SH-SY5Y (cell line): Measurements from ENCODE around the gene LCTL.

Source experiments
- GATA2 ChIP-seq: IDR thresholded peaks from 2 replicates; pipeline ENCODE4 v1.6.1; 2011; ENCODE audit warnings: mild to moderate bottlenecking, low read depth, low read length
- GATA3 ChIP-seq: IDR thresholded peaks from 2 replicates; pipeline ENCODE4 v1.6.1; 2011; ENCODE audit warnings: low read depth, mild to moderate bottlenecking, low read length, moderate library complexity

The LCTL gene

DNA sequence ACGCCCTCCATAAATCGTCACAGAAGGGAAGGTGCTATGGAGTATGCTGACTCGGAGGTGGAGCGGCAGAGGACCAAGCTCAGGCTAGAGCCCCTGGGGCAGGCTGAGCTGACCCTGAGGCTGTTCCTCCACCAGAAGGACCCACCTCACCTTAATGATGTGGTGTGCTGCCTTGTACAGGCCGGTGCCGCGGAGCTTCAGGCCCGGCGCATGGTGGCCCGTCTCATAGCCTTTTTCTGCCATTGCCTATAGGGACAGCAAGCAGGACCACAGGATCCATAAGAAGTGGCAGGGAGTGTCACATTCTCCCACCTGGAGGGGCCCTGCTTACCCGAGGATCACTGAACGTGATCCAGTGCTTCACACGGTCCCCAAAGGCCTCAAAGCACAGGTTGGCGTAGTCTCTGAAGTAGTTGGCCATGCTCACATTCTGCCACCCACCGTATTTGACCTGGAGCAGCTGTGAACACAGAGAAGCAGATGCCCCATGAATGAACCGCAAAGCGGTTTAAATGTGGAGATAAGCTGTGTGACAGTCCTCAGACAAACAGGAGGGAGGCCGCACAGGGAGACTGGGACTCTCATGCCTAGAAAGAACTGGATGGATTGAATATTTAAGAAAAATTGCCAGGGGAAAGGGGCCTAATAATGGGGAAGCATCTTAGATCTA, 4.8 kb downstream of the LCTL start:
- TF ChIP-seq GATA2 (no peak), GATA3 (no peak)

GRCh38 chr15:66558271-66558670, 7.5 kb downstream of the LCTL start:
- TF ChIP-seq GATA3 (no peak), GATA2 (no peak)

GRCh38 chr15:66555685-66556084, 10.1 kb downstream of the LCTL start:
- TF ChIP-seq GATA2 (no peak), GATA3 (no peak)

DNA sequence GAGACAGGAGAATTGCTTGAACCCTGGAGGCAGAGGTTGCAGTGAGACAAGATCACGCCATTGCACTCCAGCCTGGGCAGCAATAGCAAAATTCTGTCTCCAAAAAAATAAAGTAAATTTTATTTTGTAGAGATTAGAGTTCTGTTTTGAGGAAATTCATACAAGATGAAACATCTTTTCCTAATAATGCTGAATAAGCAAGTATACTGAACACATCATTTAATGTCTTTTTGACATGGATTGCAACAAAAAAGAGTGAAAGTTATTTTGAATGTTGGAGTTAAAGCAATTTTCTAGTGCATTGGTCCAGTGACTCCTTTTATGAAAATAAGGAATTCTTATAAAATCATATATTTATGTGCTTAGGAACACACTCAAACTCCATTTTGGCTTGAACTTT, 20.5 kb downstream of the LCTL start:
- TF ChIP-seq GATA2: no peak
- TF ChIP-seq GATA3: no peak

GRCh38 chr15:66542896-66543295, 22.9 kb downstream of the LCTL start:
- TF ChIP-seq GATA3: no peak

GRCh38 chr15:66535056-66535455, 30.7 kb downstream of the LCTL start:
- TF ChIP-seq GATA2 (no peak), GATA3 (no peak)

DNA sequence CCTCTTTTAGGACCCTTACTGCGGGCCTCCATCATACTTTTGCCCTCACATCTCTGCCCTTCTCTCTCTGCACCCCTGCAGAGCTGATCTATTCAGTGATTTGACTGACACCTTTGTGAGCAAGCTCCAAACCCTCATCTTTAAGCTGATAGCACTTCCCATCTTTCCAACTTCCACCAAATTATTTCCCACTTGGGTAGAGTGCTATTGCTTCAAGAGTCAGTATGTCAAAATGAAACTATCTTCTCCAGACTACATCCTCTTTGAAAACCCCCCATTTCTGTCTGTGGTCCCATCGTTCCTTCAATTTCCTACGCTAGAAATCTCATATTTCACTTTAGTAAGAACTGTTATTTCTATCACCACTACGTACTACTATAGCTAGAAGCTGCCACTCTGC, 41.0 kb downstream of the LCTL start:
- TF ChIP-seq GATA2 (no peak), GATA3 (no peak)

DNA sequence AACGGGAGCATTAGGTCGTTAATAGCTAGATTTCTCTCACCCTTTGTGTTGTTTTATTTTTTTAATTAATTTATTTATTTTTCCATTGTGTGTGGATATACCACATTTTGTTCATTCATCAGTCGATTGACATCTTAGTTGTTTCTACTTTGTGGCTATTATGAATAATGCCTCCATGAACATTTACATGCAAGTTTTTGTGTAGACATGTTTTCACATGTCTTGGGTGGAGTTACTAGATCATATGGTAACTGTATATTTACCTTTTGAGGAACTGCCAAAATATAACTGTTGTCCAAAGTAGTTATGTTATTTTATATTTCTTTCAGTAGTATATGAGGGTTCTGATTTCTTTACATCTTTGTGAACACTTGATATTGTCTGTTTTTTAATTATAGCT, 41.9 kb downstream of the LCTL start:
- TF ChIP-seq GATA3 (no peak), GATA2 (no peak)

DNA sequence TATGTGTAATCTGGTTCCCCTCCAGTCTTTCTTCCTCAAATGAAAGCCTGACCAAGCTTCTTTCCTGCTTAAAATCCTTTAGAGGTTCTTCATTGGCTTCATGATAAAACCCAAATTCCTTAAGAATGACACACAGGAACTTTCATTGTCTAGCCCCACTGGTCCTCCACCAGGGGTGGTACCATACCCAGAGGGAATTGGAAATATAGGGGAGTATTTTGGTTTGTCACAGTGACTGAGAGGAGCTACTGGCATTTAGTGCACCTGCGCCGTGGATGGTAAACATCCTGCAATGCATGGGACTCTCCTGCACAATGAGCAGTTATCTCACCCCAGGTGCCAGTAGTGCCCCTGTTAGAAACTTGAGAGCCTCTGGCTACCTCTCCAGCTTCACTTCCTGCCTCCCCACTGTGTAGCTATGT, 49.9 kb downstream of the LCTL start:
- TF ChIP-seq GATA2: no peak
- no peak for TF ChIP-seq GATA3

GRCh38 chr15:66514586-66514985, 51.2 kb downstream of the LCTL start:
- no peak for TF ChIP-seq GATA2
- no peak for TF ChIP-seq GATA3

DNA sequence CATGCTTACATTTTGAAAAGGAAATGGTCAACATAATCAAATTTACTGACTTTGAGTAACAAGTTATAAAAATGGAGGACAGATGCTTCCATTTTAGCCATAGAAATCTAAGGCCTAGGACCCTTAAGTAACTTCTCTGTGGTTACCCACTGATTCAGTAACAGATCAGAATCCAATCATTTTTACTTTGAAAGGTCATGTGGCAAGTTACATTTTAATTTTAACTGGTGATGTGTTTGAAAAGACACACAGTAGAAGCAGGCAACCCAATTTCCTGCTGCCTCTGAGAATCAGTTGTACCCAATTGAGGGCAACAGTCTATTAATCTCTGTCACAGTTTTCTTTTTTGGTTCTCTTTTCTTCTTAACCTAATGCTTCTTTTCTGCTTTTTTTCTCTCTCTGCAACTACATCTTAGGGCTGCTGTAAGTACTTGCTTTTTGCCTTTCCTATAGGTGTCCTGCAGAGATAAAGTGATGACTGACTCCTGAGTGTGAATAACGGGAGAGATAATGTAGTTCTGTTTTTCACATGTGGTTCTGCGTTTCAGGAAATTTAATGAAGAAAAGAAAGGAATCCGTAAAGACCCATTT, 57.4 kb downstream of the LCTL start:
- TF ChIP-seq GATA3 (no peak), GATA2 (no peak)

DNA sequence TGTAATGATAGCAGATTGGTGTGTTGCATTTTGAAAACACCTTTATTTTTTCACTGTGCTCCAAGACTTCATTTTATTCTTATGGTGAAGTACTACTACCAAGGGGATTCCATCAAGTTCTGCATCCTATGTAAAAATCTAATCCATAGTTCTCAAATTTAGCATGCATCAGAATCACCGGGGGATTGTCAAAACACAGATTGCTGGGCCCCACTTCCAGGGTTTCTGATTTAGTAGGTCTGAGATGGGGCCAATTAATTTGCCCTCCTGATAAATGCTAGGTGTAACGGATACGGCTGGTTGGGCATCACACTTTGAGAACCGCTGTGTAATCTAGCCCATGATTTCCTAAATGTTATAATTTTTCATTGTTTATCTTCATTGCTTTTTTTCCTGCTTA, 60.0 kb downstream of the LCTL start:
- TF ChIP-seq GATA3: no peak
- no peak for TF ChIP-seq GATA2

- TF ChIP-seq GATA2 (no peak), GATA3 (no peak)
Observed at GRCh38 chr15:66505430-66505811, 60.4 kb downstream of the LCTL start.

DNA sequence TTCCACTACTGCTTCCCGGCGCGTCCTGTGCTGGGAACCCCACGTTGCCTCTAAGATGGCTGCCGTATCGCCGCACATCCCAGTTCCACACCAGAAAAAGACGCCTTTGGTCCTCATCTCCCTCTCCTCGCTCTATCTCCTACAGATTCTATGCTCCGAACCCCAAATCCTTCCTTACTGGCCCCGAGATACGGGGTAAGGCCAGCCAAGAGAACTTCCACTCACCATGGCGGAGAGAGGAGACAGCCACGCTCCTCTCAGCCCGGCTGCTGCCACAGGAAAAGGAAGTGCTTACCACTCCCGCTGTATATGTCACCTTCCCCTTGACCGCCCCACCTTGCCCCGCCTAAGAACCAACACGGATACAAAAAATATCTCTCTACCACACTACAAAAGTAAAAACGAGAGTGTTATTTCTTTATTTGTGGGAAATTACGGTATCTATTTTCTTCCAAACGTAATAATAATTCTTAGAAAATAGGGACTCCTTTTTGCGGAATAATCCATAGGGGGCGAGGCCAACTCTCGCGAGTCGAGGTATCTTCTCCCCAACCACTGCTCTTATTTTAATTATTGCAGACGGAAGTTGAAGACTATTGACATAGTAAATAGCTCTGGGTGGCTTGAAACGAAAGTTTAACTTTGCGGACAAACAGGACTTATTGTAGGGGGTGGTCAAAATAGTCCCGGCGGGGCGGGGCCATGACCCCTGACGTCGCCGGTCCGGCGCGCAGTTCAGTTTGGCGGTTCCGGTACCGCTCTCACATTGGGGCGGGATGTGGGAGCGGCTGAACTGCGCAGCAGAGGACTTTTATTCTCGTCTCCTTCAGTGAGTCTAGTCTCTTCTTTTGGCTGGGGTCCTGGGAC, 61.0 kb downstream of the LCTL start, which contains the start of the genes RPL4 and ZWILCH:
Gene RPL4 (minus strand): TSS at position 293 of the 867 bp plus-strand sequence. CDS start 65 bp downstream, at position 228.
Gene ZWILCH (plus strand): TSS at position 764 of the 867 bp plus-strand sequence. CDS start 13 bp downstream, at position 777.
- no peak for TF ChIP-seq GATA2
- TF ChIP-seq GATA3: no peak
